ENCODE measurements around the gene SEPTIN12.

DNA sequence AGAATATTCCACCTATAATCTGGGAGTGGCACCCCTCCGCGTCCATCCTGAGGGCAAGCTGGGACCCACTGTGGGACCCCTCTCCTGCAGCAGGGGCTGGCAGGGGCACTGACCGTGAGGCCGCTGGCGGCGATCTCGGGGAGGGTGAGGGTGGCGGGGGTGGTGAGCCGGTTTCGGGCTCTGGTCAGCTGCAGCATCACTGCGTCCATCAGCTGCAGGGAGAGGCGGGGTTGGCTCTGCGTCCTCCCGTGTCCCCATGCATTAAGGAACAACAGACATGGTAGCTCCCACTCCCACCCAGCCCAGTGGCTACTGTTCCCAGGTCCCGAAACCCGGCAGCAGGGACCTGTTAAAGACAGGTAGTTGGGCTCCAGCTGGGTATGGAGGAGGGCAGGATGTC is 10.3 kb upstream of the SEPTIN12 start:
- TF ChIP-seq, protein P1, sequence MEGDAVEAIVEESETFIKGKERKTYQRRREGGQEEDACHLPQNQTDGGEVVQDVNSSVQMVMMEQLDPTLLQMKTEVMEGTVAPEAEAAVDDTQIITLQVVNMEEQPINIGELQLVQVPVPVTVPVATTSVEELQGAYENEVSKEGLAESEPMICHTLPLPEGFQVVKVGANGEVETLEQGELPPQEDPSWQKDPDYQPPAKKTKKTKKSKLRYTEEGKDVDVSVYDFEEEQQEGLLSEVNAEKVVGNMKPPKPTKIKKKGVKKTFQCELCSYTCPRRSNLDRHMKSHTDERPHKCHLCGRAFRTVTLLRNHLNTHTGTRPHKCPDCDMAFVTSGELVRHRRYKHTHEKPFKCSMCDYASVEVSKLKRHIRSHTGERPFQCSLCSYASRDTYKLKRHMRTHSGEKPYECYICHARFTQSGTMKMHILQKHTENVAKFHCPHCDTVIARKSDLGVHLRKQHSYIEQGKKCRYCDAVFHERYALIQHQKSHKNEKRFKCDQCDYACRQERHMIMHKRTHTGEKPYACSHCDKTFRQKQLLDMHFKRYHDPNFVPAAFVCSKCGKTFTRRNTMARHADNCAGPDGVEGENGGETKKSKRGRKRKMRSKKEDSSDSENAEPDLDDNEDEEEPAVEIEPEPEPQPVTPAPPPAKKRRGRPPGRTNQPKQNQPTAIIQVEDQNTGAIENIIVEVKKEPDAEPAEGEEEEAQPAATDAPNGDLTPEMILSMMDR (IDR thresholded peaks at IDR 0.05; ENCODE audit: poor library complexity), result no peak
- TF ChIP-seq EZH2 (IDR thresholded peaks at IDR 0.05; ENCODE audit: borderline replicate concordance) (no peak), EZH2phosphoT487 (IDR thresholded peaks at IDR 0.05; ENCODE audit: low read depth, severe bottlenecking, unreplicated experiment) (no peak)

All from hepatocyte (in vitro differentiated cells).